ENCODE data around the gene NFATC3.

The NFATC3 gene

DNA sequence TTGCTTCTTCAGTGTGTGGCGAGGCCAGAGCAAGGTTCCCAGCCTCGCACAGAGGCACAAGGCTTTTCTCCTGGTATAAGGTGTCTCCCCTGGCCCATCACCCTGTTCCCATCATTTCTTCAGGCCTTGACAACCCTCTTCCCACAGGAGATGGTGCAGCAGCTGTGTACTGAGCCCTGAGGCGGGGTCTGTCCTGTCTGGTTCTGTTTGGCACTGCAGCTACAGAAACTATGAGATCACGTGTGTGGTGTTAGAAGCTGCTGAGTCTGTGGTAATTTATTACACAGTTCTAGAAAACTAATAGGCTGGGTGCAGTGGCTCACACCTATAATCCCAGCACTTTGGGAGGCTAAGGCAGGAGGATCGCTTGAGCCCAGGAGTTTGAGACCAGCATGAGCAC, 167.2 kb downstream of the NFATC3 start:
- no peak for DNase-seq

GRCh38 chr16:68253721-68254120, 168.6 kb downstream of the NFATC3 start:
- no peak for DNase-seq

DNA sequence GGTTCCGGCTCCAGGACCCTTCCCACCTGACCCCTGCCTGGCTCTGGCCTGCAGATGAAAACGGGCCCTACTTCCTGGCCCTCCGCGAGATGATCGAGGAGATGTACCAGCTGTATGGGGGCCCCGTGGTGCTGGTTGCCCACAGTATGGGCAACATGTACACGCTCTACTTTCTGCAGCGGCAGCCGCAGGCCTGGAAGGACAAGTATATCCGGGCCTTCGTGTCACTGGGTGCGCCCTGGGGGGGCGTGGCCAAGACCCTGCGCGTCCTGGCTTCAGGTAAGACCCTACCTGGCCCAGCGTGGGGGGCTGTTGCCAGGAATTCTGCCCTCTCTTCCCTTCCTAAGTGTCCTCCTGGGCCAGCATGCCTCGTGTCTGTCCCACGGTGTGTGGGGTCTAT, 170.5 kb downstream of the NFATC3 start:
- DNase-seq = no peak

DNA sequence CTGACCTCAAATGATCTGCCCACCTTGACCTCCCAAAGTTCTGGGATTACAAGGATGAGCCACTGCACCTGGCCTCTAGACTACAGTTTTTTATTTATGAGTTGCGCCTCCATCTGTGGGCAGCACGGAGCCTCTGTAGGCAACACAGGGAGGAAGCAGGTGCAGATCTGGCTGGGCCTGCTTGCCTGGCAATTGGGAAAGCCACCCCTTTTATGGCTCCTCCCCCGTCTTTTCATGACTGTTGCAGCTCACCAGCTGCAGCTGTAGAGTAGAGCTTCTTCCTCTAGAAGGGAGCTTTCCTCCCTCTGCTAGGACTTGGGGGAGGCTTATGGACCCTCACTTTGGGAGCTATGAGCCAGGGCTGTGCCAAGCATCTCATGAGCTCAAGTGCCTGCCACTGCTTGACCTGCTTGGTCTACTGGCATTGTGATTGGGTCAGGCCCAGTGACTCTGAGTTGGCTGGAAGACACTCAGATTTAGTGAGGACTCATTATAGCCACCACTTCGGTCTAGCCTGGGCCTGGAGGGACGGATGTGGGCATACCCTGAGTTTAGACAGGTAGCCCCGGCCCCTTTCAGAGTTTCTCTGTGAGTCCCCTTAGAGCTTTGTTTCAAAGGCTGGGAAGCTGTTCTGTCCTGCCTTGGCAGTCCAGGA, 172.2 kb downstream of the NFATC3 start:
- DNase-seq = no peak

GRCh38 chr16:68257906-68258800, 173.0 kb downstream of the NFATC3 start:
- DNase-seq = peak; percentile 52

DNA sequence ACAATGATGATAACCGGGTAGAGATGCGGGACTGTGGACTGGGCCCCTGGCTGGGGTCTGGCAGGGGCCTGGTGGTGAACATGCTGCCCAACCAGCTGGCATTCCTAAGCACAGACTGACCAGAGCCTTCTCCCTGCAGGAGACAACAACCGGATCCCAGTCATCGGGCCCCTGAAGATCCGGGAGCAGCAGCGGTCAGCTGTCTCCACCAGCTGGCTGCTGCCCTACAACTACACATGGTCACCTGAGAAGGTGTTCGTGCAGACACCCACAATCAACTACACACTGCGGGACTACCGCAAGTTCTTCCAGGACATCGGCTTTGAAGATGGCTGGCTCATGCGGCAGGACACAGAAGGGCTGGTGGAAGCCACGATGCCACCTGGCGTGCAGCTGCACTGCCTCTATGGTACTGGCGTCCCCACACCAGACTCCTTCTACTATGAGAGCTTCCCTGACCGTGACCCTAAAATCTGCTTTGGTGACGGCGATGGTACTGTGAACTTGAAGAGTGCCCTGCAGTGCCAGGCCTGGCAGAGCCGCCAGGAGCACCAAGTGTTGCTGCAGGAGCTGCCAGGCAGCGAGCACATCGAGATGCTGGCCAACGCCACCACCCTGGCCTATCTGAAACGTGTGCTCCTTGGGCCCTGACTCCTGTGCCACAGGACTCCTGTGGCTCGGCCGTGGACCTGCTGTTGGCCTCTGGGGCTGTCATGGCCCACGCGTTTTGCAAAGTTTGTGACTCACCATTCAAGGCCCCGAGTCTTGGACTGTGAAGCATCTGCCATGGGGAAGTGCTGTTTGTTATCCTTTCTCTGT, 174.0 kb downstream of the NFATC3 start:
- DNase-seq = no peak

GRCh38 chr16:68263559-68264127, 178.5 kb downstream of the NFATC3 start:
- no peak for DNase-seq

- peak; percentile 58 for DNase-seq
Measured at GRCh38 chr16:68264128-68265077, 179.2 kb downstream of the NFATC3 start, which contains the start of gene SLC7A6. Gene SLC7A6, plus strand, starts transcription at chr16:68264526. Its CDS starts 10,201 bp downstream, at chr16:68274727.

DNA sequence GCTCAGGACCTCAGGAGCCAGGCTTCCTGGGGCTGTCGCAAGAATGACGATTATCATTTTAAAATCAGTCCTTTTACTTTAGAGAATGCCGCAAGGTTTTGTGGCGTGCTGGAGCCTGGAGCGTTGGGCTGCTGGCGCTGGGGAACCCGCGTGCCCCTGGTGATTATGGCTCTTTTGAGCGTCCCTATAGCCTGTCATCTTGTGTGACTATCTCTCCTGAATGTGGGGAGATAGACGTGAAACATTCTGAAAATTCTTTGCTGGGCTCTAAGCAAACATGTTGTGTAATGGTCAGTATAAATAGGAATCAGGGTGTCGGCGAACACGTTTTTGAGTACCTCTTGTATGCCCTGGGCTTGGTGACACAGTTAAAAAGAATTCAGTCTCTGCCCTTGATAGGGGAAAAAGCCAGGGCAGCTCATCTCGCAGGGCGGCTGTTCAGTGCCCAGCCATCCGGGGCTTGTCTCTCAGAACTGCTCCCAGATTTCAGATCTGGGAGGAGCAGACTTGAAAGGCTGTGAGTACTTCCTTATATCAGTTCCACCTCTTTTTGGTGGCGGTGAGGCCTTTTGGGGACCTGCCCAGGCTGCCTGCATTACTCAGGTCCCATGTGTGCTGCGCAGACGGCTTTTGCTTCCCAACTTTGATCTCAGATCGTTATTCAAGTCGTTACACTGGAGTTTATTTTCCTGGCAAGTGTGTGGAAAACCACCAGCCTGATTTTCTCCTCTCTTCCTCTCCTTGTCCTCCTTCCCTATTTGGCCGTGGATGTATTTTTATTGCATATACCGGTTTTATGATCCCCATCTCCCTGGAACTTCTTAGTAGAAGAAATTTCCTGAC, 180.1 kb downstream of the NFATC3 start:
- DNase-seq = peak; percentile 29

GRCh38 chr16:68267612-68268405, 182.6 kb downstream of the NFATC3 start:
- no peak for DNase-seq

GRCh38 chr16:68269793-68270192, 184.6 kb downstream of the NFATC3 start:
- no peak for DNase-seq

- DNase-seq = no peak
Measured at GRCh38 chr16:68270353-68270752, 185.2 kb downstream of the NFATC3 start.

GRCh38 chr16:68272507-68273209, 187.5 kb downstream of the NFATC3 start:
- DNase-seq = no peak

DNA sequence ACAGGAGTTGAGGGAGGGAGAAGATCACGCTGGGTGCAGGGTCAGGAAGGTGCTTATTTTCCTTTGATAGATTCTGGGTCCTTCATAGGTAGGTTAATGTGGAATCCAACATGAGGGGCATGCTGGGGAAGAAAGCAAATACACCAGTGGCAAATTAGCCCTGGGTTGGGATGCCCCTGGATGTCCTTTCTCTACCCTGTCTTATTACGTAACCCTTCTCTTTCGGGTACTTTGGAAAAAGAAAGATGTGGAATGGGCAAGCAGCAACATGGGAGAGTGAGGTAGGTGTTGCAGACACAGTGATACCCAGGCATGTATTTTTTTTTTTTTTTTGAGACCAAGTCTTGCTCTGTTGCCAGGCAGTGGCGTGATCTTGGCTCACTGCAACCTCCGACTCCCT, 188.3 kb downstream of the NFATC3 start:
- no peak for DNase-seq

DNA sequence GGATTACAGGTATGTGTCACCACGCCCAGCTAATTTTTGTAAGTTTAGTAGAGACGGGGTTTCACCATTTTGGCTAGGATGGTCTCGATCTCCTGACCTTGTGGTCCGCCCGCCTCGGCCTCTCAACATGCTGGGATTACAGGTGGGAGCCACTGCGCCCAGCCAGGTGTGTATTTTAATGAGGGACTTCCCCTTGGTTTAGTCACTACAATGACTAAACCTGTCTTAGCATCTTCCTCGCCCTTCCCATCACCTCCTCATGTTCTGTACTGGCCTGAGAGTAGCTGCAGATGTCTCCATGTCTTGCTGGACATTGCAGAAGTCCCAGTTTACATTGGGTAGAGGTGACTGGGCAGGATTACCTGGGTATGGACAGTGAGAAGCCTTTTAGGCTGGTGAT, 188.7 kb downstream of the NFATC3 start:
- no peak for DNase-seq

DNA sequence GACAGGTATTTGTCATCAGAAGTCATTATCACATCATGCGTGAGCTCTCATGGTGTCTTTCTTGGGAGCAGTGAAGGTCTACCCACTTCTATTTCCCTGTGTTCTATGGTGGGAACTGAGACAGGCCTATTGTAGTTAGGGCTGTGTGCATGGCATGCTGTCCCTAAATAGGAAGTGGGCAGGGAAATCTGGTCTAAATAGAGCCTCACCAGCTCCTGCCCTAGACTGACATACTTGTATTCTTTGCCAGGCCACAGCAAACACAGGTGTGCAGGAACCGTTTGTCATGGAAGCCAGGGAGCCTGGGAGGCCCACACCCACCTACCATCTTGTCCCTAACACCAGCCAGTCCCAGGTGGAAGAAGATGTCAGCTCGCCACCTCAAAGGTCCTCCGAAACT, 189.3 kb downstream of the NFATC3 start:
- no peak for DNase-seq

- DNase-seq = no peak
Measured at GRCh38 chr16:68275611-68276191, 190.5 kb downstream of the NFATC3 start.

DNA sequence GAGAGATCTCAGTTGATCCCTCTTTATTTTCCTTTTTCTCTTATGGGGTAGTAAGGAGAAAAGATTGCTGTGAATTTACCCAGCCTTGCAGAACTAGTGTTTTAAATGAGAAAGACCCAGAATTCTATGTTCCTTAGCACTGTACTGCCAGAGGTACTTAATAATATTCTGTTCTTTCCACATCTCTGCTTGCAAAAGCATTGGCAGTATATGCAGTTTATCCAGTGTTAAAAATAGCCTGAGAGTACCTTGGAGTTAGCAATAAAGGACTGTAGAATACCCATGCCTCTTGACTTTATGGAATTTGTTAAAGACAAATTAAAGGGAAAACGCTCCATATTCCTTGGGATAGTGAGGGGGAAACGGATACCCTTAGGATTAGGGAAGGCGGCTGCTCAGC, 191.1 kb downstream of the NFATC3 start:
- no peak for DNase-seq

All from T1000 (cell line).